ENCODE data around the gene PIGS. TPM values are rescaled to one million over a fixed set of nuclear protein-coding genes. Genes with fewer than 3 reads are reported as not detected.

PIGS gene
- total RNA-seq, 1 donor from 2014 or later: 12.8 TPM

DNA sequence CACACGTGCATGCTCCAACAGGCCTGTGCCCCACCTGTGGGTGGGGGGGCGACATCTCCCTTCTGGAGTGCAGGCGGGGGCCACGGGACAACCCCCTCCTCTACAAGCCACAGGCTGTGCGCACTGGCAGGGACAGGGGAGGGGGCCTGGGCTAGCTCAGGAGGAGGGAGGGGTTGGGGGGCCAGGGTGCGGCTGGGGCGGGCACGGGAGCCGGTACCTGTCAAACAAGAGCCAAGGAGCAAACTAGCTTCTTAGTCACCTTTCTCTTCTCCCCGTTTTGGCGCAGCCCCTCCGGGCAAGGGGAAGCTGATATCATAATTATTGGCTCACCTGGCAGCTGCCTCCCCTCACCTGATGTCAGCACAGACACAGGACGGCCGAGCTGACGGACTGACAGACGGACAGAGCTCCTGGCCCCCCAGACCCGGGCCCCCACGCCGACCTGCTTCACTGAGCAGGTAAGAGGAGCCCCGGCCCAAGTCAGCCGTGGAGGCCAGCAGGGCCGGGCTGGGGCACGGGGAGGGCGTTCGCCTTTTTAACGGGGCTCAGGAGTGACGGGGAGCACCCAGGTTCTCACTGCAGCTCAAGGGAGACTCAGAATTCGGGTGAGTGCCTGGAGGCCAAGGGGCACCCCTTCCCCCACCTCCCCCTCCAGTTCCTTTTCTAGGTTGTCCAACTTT, 65.2 kb downstream of the PIGS start, which contains the start of gene FOXN1:
Gene FOXN1 (plus strand): TSS at position 363 of the 680 bp plus-strand sequence. CDS start 17,622 bp downstream, outside the sequence.
- DNase-seq: no peak

DNA sequence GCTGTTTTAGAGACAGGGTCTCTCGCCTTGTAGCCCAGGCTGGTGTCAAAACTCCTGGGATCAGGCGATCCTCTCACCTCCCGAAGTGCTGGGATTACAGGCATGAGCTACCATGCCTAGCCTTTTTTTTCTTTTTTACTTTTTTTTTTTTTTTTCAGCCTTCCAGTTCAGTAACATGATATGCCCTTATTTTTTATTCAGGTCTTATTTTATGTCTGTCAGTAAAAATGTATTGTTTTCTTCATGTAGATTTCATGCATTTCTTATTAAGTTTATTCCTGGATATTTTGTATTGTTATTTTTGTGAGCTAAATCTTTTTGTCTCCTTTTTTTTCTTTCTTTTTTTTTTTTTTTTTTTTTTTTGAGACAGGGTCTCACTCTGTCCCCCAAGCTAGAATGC, 67.9 kb downstream of the PIGS start:
- DNase-seq: no peak

Other genes starting within 250 kb of the PIGS start
- 29.6 TPM for gene IFT20, start 236.1 kb downstream of the PIGS start, total RNA-seq
- gene TNFAIP1, start 235.8 kb downstream of the PIGS start, total RNA-seq: 25.9 TPM
- 39.6 TPM for gene POLDIP2, start 214.0 kb downstream of the PIGS start, total RNA-seq
- not detected for gene SEBOX, start 206.3 kb downstream of the PIGS start, total RNA-seq
- gene VTN, start 201.2 kb downstream of the PIGS start, total RNA-seq: 0.31 TPM
- gene SARM1, start 199.8 kb downstream of the PIGS start, total RNA-seq: 17.8 TPM
- 21.1 TPM for gene SLC46A1, start 165.3 kb downstream of the PIGS start, total RNA-seq
- gene SLC13A2, start 97.9 kb downstream of the PIGS start, total RNA-seq: not detected
- not detected for gene FOXN1, start 65.2 kb downstream of the PIGS start, total RNA-seq
- gene UNC119, start 18.9 kb downstream of the PIGS start, total RNA-seq: 31.5 TPM
- gene ALDOC, start 5.4 kb upstream of the PIGS start, total RNA-seq: 78.1 TPM
- gene SPAG5, start 27.5 kb upstream of the PIGS start, total RNA-seq: 4.7 TPM
- gene RSKR, start 42.7 kb upstream of the PIGS start, total RNA-seq: 16.5 TPM
- gene BLTP2, start 73.6 kb upstream of the PIGS start, total RNA-seq: 83.8 TPM
- 33.5 TPM for gene SDF2, start 90.4 kb upstream of the PIGS start, total RNA-seq
- 32.3 TPM for gene SUPT6H, start 90.7 kb upstream of the PIGS start, total RNA-seq
- 3.3 TPM for gene PROCA1, start 140.4 kb upstream of the PIGS start, total RNA-seq
- 10.6 TPM for gene RAB34, start 146.3 kb upstream of the PIGS start, total RNA-seq
- gene RPL23A, start 148.5 kb upstream of the PIGS start, total RNA-seq: 414 TPM
- gene TLCD1, start 154.7 kb upstream of the PIGS start, total RNA-seq: not detected
- 0.62 TPM for gene NEK8, start 157.3 kb upstream of the PIGS start, total RNA-seq
- gene TRAF4, start 172.5 kb upstream of the PIGS start, total RNA-seq: 35.6 TPM

Measured in occipital lobe (tissue), 2 donors.